ENCODE measurements around the gene RCOR1. TPM values are rescaled to one million over a fixed set of nuclear protein-coding genes. Genes with fewer than 3 reads are reported as not detected.

Gene RCOR1
- 18.2 TPM for total RNA-seq

DNA sequence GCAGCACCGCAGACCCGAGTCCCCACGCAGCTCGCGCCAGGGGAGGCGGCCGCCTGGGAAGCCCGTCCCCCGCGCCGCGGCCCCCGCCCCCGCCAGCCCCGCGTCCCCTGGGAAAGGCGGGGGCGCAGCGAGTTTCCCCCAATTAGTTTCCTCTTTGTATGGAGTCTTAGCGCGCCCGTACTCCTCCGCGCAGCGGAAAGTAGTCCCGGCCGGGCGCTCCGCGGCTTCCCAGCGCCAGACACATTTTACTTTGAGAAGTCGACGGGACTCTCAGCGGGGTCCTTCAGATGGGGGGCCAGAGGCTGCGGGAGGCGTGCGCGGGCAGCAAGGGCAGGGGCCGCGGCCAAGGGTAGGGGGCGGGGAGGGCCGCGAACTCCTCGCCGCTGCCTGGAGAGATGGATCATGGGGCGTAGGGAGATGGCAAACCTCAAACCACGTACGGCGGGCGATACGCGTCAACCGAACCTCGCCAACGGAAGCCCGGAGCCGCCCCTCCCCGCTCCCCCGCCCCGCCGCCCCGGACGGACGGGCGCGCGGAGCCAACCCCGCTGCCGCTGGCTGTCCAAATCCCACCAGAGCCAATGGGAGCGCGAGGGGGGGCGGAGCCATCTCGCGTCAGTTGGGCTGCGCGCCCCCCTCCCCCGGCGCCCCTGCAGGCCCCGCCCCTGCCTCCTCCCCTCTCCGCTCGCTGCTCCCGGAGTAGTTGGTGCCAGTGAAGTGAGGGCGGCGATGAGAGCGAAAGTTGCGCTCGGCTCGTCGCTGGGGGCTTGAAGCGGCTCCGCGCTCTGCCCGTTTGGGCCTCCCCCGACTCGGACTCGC is at the start of gene RCOR1:
Gene RCOR1 (plus strand): TSS at position 706 of the 819 bp plus-strand sequence. CDS start 238 bp downstream, outside the sequence.

DNA sequence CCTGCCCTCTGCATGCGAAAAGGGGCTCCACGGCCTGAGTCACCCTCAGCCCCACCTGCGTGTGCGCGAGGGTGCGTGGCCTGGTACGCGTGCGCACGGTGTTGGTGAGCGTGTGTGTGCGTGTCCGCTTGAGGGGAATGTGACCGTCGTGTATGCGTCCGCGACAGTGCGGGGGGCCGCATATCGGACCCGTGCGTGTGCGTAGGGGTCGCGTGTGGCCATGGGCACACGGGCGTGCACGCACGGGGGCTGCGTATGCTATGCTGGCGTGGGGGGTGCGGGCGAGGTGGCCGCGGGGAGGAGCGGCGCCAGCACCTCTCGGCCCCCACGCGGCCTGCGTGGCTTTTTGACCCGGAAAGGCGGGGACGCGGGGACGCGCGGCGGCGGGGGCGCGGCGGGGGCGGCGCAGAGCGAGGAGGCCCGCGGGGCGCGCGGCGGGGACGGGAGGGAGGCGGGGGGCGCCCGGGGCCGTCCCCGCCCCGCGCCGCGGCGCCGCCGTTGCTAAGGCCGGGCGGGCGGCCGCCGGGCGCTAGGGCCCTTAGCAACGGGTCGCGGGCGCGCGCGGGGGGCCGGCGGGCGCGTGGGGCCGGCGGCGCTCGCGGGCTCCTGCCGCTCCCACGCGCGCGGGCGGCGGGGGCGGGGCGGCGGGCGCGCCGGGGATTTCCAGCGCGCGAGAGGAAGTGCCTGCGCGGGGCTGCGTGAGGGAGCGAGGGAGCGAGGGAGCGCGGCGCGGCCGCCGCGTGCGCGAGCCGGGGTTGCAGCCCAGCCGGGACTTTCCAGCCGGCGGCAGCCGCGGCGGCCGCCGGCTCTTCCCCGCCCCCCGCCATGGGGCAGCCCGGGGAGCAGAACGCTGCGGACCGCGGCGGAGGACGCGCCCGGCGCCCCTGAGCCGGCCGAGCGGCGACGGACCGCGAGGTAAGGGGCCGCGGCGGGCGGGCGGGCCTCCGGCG is 184.6 kb downstream of the RCOR1 start, which contains the start of gene TRAF3:
Gene TRAF3 (plus strand): TSS at position 689 of the 950 bp plus-strand sequence. CDS start 92,753 bp downstream, outside the sequence.

Small RNA genes lying within 50 kb of the gene (small RNA-seq; reads per million reads assigned to genes)
- gene RF00019 (ENCODE audit: low replicate concordance) = not detected
- not detected for gene RN7SL546P (ENCODE audit: low replicate concordance)

Other genes starting within 250 kb of the RCOR1 start
- gene CINP, start 229.8 kb upstream of the RCOR1 start, total RNA-seq = 40.1 TPM
- gene TECPR2, start 229.7 kb upstream of the RCOR1 start, total RNA-seq = 24.4 TPM
- 6.9 TPM for gene ANKRD9, start 82.9 kb upstream of the RCOR1 start, total RNA-seq
- 25.7 TPM for gene TRAF3, start 184.8 kb downstream of the RCOR1 start, total RNA-seq

All from parietal lobe (tissue), 2 donors.